Activated CD8-positive, alpha-beta memory T cell treated with anti-CD3 and anti-CD28 coated beads for 48 hours (primary cell): ENCODE results near the gene TSPAN2.

Experiments
- DNase-seq, 3 experiments: peaks; one replicate each; pipeline ENCODE4 v3.0.0-alpha.2; 2020; ENCODE audit warnings: low read depth in 2 of 3, low spot score in 2 of 3

Gene TSPAN2

DNA sequence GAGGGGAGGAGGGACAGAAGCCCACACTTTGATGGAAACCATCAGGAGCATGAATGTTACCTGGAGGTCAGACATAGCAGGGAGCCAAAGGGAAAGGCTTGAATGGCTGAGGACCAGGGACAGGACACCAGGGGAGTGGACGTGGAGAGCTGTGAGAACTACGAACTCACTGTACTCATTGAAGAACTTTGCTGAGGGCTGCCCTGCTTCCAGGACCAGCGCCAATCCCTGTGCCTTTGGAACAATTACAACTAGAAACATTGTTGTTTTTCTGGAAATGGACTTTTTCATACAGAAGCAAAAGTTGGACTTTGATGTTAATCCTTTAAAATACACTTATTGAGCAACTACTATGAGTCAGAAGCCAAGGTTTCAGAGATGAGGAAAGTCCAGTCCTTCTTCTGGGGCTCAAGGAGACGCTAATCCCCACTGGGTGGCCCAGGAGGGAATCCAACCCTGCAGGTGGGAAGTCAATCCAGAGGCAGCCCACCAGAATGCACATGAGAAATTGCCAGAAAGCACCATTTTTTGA, 12.9 kb downstream of the TSPAN2 start:
- no peak for DNase-seq

DNA sequence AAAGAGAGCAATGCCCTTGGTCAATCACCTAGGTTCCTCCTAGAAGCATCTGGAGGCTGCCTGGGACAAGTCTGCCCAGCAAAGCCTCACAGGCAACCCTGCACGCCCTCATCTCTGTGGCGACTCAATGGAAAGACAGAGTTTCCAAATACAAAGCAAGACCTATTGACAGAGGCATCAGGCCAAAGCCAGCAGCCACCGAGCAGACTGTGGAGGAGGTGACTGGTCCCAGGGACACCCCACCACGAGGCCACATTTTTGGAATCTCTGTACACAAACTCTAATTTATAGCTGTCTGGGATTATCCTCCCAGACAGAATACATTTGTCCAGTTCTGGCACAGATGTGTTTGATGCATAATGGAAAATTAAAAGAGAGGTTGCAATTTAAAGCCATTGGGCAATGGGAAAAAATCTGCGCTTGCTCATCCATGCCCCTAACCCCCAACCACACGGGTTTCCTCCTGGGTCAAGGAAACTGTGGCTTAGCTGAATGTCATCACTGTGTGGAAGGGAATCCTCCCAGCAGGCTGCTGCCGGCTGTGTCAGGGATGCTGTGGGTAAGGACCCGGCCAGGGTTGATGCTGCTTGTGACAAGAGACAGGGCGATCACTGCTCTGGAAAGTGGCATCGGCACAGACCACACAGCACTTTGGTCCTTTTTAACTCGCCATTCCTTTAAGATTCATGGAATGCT, 14.3 kb downstream of the TSPAN2 start:
- no peak for DNase-seq

DNA sequence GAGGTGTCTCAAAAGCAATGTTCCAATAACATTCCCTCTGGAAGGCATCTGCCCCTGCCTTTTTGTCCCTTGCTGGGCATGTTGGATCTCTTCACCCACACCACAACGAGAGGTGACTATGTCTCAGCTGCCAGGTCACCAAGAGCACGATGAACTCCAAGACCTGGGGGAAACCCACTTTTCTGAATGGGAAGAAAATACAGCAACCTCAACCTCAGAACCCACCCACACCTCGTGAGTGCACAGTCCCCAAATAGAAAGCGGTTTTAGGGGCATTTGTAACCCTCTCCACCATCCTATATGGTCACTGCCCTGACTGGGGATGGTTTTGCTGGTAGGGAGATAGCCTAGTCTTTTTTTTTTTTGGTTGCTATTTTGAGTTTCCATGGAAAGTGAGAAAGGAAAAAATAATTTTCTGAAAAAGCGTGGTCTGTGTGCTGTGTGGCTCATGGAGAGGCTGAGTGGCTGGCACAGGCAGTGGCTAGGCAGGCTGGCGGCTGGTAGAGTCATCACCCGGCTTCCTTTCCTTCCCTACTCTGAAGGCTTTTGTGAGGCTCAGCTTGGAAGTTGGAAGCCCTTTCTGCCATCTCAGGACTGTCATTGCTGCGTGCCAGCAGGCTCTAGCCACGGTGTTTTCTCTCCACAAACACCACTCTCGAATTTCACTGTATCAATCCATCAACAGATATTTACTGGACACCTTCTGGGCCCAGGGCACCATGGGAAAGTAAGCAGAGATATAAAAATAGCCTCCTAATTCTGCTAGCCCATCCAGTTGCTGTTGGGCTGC, 15.8 kb downstream of the TSPAN2 start:
- no peak for DNase-seq

DNA sequence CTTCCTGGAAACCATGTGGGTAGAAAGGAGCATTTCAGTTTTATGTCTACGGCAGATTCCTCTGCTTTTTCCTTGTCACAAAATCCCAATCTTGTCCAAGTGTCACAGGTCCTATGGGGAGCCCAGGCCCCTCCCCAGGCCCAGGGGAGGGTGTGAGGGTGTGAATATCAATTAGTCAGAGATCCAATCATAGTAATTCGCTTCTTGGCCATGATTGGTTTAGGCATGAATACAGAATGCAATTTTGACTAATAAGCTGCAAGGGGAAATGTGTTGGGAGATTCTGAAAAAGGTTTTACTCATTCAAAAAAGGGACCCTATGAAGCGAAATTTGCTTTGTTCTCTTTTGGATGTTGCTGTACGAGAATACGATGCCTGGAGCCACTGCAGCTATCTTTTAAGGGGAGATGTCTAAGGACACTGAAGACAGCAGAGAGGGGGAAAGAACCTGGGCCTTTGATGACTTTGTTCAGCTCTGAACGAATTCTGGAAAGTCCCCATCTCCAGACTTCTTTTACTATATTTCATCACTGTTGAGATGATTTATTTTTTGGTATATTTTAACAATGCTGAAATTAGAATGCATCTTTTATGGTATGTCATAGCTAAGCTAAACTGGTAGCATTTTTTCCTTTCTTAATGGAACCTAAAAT, 18.2 kb downstream of the TSPAN2 start:
- DNase-seq, result no peak

DNA sequence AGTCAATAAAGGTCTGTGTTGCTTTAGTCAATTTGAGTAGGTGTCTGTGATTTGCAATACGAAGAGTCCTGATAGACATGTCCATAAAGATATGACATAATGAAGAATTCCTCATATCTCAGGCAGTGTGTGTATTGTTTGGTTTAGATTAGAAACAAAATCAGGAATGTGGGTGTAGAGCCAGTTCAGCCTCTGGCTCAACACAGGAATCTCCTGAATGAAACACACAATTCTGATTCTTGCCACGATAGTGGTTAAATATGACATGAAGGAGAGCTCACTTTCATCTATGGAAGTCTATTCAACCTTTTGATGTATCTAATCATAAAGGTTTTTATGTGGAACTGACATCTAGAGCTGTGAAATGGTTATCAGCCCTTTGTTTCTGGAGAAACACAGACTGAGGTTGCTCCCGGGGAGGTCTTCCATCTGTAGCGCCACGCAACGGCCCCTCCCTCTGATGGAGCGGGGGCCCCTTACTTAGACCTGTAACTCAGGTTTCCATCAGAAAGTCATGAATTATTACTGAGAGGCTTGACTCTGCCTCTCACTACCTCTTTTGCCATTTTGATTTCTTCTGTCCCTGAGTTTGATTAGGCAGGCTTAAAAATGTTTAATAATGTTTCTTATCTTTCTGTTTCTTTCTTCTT, 19.5 kb downstream of the TSPAN2 start:
- no peak for DNase-seq

DNA sequence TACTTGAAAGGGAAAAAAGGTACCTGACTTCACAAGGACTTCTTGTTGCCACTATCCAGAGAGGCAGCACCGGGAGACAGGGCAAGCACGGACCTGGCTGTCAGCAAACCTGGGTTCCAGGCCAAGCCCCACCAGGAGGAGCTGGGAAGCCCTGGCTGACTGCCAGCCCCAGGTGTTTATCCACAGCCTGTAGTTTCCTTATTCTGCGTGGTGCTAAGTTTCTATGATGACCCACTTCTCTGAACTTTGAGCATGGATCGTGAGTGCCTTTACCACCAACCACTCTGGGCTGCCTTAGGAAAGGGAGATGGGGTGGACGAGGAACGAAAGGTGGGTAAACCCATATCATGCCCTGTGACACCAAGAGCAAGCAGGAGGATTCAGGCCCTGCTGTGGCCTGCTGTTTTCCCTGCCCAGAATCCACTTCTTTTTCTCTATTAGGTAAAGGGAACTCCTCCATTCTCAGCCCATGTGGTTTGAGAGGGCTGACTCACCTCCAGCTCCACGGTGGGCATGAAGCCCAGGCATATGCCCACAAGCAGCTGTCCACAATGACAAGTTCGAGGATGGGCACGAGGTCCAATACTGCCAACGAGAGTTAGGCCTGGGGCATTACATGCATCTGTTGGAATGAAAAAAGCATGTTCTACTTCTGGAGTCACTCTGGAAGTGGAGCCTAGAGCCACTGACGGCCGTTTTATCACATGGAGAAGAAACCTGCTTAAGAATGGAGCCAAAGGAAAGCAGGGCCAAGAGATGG, 20.3 kb downstream of the TSPAN2 start:
- no peak for DNase-seq

DNA sequence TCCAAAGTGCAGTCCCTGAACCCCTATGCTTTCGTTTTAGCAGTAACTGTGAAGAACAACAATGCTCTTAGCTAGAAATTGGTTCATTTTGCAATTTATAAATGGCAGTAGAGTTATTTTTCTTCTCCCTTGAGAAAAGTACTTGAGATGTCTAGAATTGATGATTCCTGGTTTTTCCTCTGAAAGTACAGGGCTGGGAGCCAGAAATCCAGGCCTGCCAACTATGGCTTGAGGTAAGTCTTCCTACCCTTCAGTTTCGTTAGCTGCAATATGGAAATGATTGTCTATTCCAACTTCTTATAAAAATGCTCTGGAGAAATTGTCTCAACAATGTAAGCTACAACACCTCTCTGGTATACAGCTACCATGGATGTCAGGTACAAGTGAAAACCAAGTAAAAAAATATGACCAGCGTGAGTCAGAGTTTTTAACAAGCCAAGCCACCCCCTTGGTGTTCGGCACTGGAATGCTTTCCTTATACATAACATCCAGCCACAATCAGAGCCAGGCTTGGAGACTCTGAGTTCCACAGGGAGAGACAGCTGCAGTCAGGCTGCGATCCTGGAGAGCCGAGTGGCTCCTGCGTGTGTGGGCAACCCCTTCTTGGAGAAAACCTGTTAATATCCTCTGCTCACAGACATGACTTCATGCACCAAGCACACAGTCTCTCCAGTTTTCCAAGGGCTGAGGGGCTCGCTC, 22.0 kb downstream of the TSPAN2 start:
- DNase-seq, result no peak

DNA sequence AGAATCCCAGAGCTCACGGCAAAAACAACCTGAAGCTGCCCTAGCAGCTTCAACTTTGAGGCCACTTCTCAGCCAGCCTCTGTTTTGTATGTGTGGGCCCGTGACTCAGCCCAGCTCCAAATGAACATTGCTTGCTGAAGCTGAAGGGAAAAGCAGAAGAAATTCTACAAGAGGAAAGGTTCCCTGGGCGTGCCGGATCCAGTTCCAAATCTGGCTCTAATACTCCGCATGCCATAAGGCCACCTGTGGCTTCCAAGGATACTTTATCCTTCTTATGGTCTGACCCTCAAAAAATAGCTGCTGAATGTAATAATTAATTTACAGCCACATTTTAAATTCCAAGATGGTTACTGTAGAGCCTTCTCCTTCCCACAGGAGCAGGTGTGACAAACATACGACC, 24.3 kb downstream of the TSPAN2 start:
- DNase-seq, result no peak

DNA sequence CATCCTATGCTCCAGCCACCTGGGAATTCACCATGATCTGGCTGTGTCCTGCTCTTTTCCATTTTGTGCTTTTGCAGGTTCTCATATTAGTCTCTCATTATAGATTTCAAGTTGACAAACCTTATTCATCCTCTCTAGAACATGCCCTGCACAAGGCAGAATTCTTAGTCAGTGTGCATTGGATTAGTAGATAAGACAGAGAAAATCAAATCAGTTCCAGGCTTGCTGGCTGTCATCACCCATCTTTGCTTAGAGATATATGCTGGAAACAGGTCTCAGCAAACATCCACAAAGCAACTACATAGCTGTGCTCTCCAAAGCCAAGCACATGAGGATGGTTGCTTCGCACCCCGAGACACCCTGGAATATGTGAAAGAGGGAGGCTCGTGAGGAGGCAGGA, 24.8 kb downstream of the TSPAN2 start:
- no peak for DNase-seq

DNA sequence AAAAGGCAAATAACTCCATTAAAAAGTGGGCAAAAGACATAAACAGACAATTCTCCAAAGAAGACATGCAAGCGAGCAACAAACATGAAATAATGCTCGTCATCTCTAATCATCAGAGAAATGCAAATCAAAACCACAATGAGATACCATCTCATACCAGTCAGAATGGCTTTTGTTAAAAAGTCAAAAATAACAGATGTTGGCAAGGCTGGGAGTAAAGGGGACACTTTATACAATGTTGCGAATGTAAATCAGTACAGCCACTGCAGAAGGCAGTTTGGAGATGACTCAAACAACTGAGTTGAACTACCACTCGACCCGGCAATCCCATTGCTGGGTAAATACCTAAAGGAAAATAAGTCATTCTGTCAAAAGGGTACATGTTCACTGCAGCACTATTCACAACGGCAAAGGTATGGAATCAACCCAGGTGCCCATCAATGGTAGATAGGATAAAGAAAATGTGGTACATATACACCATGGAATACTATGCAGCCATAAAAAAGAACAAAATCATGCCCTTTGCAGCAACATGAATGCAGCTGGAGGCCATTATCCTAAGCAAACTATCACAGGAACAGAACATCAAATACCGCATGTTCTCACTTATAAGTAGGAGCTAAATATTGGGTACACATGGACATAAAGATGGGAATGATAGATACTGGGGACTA, 25.9 kb downstream of the TSPAN2 start:
- no peak for DNase-seq

DNA sequence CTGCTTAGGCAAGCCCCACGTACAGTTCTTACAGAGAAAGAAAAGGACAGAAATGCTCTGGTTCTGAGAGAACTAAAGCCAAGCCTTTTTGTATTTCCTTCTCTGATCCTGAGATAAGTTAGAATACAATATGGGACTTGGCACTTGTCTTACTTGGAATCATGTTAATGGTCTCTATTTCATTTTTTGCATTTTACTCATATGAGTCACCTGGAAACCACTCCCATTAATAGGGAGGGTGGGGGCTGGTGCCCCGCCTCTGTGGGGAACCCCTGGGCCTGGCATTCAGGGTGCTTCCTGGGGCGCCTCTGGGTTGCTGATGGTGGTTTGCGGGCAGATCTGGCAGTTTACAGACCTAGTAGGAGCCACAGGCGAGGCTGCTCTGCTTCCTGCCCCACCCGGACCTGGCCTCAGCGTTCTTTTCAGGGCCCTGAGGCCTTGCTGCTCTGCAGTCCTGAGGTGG, 26.7 kb downstream of the TSPAN2 start:
- DNase-seq, result peak; percentile 44 to 83 (median 63)

DNA sequence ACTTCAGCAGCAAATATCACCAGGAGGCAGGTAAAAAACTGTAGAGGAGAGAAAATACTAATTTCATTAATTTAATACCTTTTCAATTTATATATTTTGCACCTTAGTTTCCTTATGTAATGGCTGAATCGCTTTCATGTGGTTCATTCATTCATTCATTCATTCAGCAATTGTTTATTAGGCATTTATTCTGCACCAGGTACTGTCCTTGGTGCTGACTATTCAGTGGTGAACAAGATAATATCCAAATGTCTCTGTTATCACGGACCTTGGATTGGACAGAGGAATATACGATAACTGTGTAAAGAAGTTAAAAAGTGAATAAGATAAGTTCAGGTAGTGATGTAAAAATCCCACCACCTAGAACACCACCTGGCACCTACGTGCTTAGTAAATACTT, 28.8 kb downstream of the TSPAN2 start:
- no peak for DNase-seq

DNA sequence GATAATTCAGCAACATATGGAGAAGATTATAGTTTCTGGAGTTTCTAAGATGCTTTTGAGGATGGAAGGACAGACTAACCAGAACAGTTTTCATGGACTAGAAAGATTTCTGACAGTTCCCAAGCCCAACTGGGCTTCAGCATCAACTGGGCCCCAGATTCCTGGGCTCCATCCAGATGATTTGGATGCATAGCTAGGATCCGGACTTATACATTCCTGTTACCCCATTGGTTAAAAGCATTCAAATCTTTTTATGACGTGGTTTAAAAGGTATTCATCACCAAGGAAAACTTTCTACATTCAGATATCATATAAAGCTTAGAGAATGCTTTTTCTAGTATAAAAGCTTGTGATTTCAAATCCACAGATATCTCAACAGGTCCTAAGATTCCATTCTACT, 30.0 kb downstream of the TSPAN2 start:
- no peak for DNase-seq

DNA sequence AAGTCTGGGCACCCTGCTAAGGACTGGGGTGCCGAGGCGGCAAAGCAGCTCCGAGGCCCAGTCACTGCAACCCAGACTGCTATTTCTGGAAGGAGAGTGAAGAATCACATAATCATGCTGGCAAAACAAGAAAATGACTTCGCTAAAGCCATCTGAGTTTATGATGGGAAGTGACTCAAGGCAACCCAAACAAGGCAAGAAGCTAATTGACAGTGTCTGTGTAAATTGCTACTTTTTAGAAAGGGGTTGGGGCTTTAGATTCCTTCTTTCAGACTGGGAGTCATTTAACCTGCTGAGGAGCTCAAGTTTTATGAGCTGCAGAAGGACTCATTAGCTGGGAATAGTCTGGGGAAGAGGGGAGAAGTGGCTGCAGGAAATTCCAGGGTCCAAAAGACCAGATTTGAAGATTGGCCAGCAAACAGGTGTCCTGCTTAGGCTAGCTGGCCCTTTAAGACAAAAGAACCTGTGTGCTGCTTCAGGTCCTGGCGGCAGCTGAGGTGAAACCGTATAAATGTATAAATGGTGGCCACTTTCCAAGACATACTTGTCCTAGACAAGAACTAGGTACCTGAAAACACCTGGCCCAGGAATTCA, 31.5 kb downstream of the TSPAN2 start:
- DNase-seq, result no peak

DNA sequence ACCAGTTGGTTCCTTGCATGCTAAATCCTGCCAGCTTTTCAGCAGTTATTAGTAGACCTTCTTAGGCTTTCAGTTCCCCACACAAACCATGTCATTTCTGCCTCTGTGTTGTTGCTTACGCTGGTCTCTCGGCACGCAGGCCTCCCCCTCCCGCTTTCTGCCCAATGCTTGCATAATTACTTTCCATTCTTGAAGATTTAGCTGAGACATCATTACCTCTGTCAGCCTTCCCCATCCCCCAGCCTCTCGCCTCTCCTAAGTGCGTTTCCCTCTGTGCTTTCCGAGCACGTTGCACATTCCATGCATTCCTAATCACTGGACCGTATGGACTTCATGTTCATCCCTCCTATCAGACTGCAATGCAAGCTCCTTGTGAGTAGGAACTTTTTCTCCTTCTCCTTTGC, 32.9 kb downstream of the TSPAN2 start:
- no peak for DNase-seq

DNA sequence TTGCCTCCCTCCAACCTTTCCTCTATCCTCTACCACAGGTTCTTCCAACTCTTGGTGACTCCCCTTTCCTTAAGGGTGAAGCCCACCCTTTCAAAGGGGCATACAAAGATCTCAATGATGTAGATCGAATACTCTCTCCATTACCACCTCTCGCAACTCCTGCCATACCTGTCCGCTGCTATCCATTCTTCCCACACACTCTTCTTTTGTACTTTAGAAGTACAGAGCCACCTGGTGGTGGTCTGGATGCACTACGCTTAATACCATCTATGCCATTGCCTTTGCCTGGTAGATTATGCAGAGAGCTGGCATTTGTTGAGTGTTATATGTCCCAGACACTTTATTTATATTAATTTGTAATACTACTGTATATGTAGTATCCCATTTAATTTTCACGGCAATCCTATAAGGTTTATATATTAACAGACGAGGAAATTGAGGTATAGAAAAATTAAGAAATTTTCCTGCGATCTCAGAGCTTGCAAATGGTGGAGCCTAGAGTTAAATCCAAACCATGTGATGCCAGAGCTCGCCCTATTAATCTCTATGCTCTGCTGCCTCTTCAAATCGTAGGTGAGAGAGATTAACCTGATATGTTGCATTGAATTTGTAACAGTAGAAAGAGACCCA, 36.7 kb downstream of the TSPAN2 start:
- DNase-seq, result no peak

DNA sequence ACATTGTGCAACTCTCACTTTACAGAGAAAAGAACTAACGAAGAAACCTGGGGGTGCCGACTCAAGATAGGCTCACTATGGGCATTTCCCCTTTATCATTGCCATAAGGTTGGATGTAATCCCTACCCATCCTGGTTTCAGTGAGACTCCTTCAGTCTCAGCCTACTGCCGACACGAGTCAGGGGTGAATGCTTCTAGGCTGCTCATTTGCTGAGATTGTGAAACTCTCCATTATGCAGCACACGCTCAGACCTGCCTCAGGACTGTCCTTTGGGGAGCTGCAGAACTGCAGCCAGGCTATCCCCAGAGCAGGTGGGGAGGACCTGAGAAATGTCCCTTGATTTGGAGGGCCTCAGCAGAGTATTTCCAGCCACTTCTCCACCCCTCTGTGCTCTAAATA, 37.5 kb downstream of the TSPAN2 start:
- no peak for DNase-seq

DNA sequence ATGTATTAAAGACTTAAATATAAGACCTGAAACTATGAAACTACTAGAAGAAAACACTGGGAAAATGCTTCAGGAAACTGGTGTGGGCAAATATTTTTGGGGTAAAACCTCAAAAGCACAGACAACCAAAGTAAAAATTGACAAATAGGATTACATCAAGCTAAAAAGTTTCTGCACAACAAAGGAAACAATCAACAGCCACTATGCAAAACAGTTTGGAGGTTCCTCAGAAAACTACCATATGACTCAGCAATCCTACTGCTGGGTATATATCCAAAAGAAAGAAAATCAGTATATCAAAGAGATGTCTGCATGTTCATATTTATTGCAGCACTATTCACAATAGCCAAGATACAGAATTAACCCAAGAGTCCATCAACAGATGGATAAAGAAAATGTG, 42.6 kb downstream of the TSPAN2 start:
- DNase-seq, result no peak

DNA sequence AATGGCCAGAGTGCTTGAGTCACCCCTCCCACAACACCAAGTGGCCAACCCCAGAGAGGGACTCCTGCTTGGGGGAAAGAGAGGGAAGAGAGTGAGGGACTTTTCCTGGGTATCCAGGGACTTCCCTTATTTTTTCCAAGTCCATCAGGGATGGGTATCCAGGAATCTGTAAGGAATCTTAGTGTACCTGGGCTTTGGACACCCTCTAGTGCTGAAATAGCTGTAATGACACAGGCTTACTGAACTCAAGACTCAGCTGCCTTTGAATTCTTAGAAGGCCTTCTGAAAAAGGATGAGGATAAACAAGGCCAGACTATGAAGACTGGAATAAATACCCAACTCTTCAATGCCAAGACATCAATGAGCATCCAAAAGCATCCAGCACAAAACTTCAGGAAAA, 47.6 kb downstream of the TSPAN2 start:
- DNase-seq, result no peak
